IMR-90 (cell line): ENCODE data around the gene EXOC2.

Experiments used
- POLR2A ChIP-seq: IDR thresholded peaks from 2 replicates; pipeline ENCODE4 v1.6.1; 2012; ENCODE audit warnings: mild to moderate bottlenecking, low read depth, low read length
- RAD21 ChIP-seq: IDR thresholded peaks from 2 replicates; pipeline ENCODE4 v1.6.1; 2012; ENCODE audit warnings: low read length, improper control_type of control experiment
- TF ChIP-seq, protein P1 (sequence below): fragments of 150-350 bp; IDR thresholded peaks from 2 replicates; pipeline ENCODE4 v1.6.1; 2016; ENCODE audit warnings: low read depth, mild to moderate bottlenecking, low read length, moderate library complexity, borderline replicate concordance
- TF ChIP-seq, protein P2 (sequence below): conservative IDR thresholded peaks from 2 replicates; pipeline ENCODE4 v1.5.1; 2012; ENCODE audit warnings: mild to moderate bottlenecking, low read depth, low read length, improper control_type of control experiment

DNA sequence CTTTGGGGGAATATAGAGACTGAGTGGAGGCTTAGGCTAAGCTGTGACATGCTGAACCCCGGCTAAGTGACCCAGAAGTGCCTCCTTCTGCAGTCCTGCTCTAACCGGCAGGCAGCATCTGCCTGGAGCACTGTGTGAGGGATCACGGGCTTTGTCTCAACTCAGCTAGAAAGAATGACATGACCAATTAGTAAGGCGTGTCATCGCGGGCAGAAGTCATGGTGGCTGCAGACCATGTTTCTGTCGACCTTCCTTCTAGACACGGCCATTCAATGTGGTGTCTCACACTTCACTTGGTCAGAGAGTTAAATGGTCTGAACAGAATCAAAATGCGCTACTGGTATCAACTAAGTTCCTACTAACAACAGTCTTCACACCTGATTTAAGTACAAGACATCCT, 71.0 kb downstream of the EXOC2 start:
- TF ChIP-seq RAD21: no peak
- TF ChIP-seq POLR2A: no peak
- TF ChIP-seq, protein P1, sequence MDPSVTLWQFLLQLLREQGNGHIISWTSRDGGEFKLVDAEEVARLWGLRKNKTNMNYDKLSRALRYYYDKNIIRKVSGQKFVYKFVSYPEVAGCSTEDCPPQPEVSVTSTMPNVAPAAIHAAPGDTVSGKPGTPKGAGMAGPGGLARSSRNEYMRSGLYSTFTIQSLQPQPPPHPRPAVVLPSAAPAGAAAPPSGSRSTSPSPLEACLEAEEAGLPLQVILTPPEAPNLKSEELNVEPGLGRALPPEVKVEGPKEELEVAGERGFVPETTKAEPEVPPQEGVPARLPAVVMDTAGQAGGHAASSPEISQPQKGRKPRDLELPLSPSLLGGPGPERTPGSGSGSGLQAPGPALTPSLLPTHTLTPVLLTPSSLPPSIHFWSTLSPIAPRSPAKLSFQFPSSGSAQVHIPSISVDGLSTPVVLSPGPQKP: no peak
- TF ChIP-seq, protein P2, sequence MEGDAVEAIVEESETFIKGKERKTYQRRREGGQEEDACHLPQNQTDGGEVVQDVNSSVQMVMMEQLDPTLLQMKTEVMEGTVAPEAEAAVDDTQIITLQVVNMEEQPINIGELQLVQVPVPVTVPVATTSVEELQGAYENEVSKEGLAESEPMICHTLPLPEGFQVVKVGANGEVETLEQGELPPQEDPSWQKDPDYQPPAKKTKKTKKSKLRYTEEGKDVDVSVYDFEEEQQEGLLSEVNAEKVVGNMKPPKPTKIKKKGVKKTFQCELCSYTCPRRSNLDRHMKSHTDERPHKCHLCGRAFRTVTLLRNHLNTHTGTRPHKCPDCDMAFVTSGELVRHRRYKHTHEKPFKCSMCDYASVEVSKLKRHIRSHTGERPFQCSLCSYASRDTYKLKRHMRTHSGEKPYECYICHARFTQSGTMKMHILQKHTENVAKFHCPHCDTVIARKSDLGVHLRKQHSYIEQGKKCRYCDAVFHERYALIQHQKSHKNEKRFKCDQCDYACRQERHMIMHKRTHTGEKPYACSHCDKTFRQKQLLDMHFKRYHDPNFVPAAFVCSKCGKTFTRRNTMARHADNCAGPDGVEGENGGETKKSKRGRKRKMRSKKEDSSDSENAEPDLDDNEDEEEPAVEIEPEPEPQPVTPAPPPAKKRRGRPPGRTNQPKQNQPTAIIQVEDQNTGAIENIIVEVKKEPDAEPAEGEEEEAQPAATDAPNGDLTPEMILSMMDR: no peak
